ENCODE measurements around the gene DPP6. TPM values are rescaled to one million over a fixed set of nuclear protein-coding genes. Genes with fewer than 3 reads are reported as not detected.

Gene DPP6
- total and polyA plus RNA-seq, 5 donors from 2014 or later: not detected

- Histone ChIP-seq H3K36me3 (ENCODE audit: control insufficient read depth, insufficient read depth, low read length) (no peaks in the 10 kb centered on the region), H3K27me3 (ENCODE audit: control insufficient read depth, insufficient read depth, low read length) (no peaks in the 10 kb centered on the region), H3K4me3 (ENCODE audit: low read depth, low read length) (no peak overlapping the region), H3K4me1 (ENCODE audit: control insufficient read depth, insufficient read depth, low read length, poor library complexity, severe bottlenecking) (no peaks in the 10 kb centered on the region), H3K27ac (ENCODE audit: insufficient read depth, low read length, poor library complexity, severe bottlenecking) (no peak overlapping the region), H3K9me3 (ENCODE audit: control insufficient read depth in 2 of 2, low read length in 2 of 2) (no peaks in the 10 kb centered on the region)
- Mint-ChIP-seq H3K27me3 (no peaks in the 10 kb centered on the region), H3K27ac (no peak overlapping the region), H3K4me3 (no peak overlapping the region), H3K36me3 (no peaks in the 10 kb centered on the region), H3K9me3 (peaks cover 0 to 10% (median 4%) of the 10 kb centered on the region in 7 donors), H3K4me1 (no peaks in the 10 kb centered on the region)
- ATAC-seq (ENCODE audit: low read depth in 2 of 2) (no peak), DNase-seq (no peak)
These were observed 235.2 kb downstream of the DPP6 start for GRCh38 chr7:154287356-154287755.

- Mint-ChIP-seq H3K9me3 (peaks cover 0 to 10% (median 4%) of the 10 kb centered on the region in 7 donors), H3K36me3 (no peaks in the 10 kb centered on the region), H3K4me3 (no peak overlapping the region), H3K27me3 (no peaks in the 10 kb centered on the region), H3K27ac (no peak overlapping the region), H3K4me1 (no peaks in the 10 kb centered on the region)
- H3K4me3 ChIP-seq (ENCODE audit: low read depth, low read length): no peak overlapping the region
- H3K27me3 ChIP-seq (ENCODE audit: control insufficient read depth, insufficient read depth, low read length): no peaks in the 10 kb centered on the region
- no peak overlapping the region for H3K27ac ChIP-seq (ENCODE audit: insufficient read depth, low read length, poor library complexity, severe bottlenecking)
- H3K9me3 ChIP-seq (ENCODE audit: control insufficient read depth in 2 of 2, low read length in 2 of 2): no peaks in the 10 kb centered on the region
- no peaks in the 10 kb centered on the region for H3K4me1 ChIP-seq (ENCODE audit: control insufficient read depth, insufficient read depth, low read length, poor library complexity, severe bottlenecking)
- DNase-seq (no peak), ATAC-seq (ENCODE audit: low read depth in 2 of 2) (no peak)
- H3K36me3 ChIP-seq (ENCODE audit: control insufficient read depth, insufficient read depth, low read length): no peaks in the 10 kb centered on the region
These were observed 236.9 kb downstream of the DPP6 start for GRCh38 chr7:154289119-154289518.

- H3K27ac Mint-ChIP-seq: no peak overlapping the region
- DNase-seq (no peak), ATAC-seq (ENCODE audit: low read depth in 2 of 2) (no peak)
- H3K4me1 ChIP-seq (ENCODE audit: control insufficient read depth, insufficient read depth, low read length, poor library complexity, severe bottlenecking): no peaks in the 10 kb centered on the region
- H3K36me3 ChIP-seq (ENCODE audit: control insufficient read depth, insufficient read depth, low read length): no peaks in the 10 kb centered on the region
- H3K27me3 Mint-ChIP-seq: no peaks in the 10 kb centered on the region
- no peak overlapping the region for H3K4me3 Mint-ChIP-seq
- H3K4me1 Mint-ChIP-seq: no peaks in the 10 kb centered on the region
- no peaks in the 10 kb centered on the region for H3K27me3 ChIP-seq (ENCODE audit: control insufficient read depth, insufficient read depth, low read length)
- H3K36me3 Mint-ChIP-seq: no peaks in the 10 kb centered on the region
- no peak overlapping the region for H3K27ac ChIP-seq (ENCODE audit: insufficient read depth, low read length, poor library complexity, severe bottlenecking)
- peaks cover 0 to 12% (median 2%) of the 10 kb centered on the region in 7 donors for H3K9me3 Mint-ChIP-seq
- H3K4me3 ChIP-seq (ENCODE audit: low read depth, low read length): no peak overlapping the region
- no peaks in the 10 kb centered on the region for H3K9me3 ChIP-seq (ENCODE audit: control insufficient read depth in 2 of 2, low read length in 2 of 2)
These were observed 244.2 kb downstream of the DPP6 start for GRCh38 chr7:154296443-154296842.

GRCh38 chr7:154299736-154300135 is 247.5 kb downstream of the DPP6 start:
- no peaks in the 10 kb centered on the region for H3K9me3 ChIP-seq (ENCODE audit: control insufficient read depth in 2 of 2, low read length in 2 of 2)
- DNase-seq: no peak

GRCh38 chr7:154302380-154302779 is 250.2 kb downstream of the DPP6 start:
- Mint-ChIP-seq H3K9me3 (peaks cover 0 to 5% (median 2%) of the 10 kb centered on the region in 7 donors), H3K27me3 (no peaks in the 10 kb centered on the region), H3K4me1 (no peaks in the 10 kb centered on the region), H3K4me3 (no peak overlapping the region), H3K36me3 (no peaks in the 10 kb centered on the region), H3K27ac (no peak overlapping the region)
- Histone ChIP-seq H3K9me3 (ENCODE audit: control insufficient read depth in 2 of 2, low read length in 2 of 2) (no peaks in the 10 kb centered on the region), H3K4me1 (ENCODE audit: control insufficient read depth, insufficient read depth, low read length, poor library complexity, severe bottlenecking) (no peaks in the 10 kb centered on the region), H3K4me3 (ENCODE audit: low read depth, low read length) (no peak overlapping the region), H3K27me3 (ENCODE audit: control insufficient read depth, insufficient read depth, low read length) (no peaks in the 10 kb centered on the region), H3K36me3 (ENCODE audit: control insufficient read depth, insufficient read depth, low read length) (no peaks in the 10 kb centered on the region), H3K27ac (ENCODE audit: insufficient read depth, low read length, poor library complexity, severe bottlenecking) (no peak overlapping the region)
- DNase-seq (no peak), ATAC-seq (ENCODE audit: low read depth in 2 of 2) (no peak)

More at GRCh38 chr7:154299736-154300135, 247.5 kb downstream of the DPP6 start:
- no peaks in the 10 kb centered on the region for H3K4me1 Mint-ChIP-seq
- no peaks in the 10 kb centered on the region for H3K27me3 Mint-ChIP-seq
- Histone ChIP-seq H3K27me3 (ENCODE audit: control insufficient read depth, insufficient read depth, low read length) (no peaks in the 10 kb centered on the region), H3K27ac (ENCODE audit: insufficient read depth, low read length, poor library complexity, severe bottlenecking) (no peak overlapping the region), H3K4me1 (ENCODE audit: control insufficient read depth, insufficient read depth, low read length, poor library complexity, severe bottlenecking) (no peaks in the 10 kb centered on the region), H3K36me3 (ENCODE audit: control insufficient read depth, insufficient read depth, low read length) (no peaks in the 10 kb centered on the region), H3K4me3 (ENCODE audit: low read depth, low read length) (no peak overlapping the region)
- H3K27ac Mint-ChIP-seq: no peak overlapping the region
- no peak overlapping the region for H3K4me3 Mint-ChIP-seq
- H3K36me3 Mint-ChIP-seq: no peaks in the 10 kb centered on the region
- peaks cover 0 to 5% (median 2%) of the 10 kb centered on the region in 7 donors for H3K9me3 Mint-ChIP-seq
- no peak for ATAC-seq (ENCODE audit: low read depth in 2 of 2)

DNA sequence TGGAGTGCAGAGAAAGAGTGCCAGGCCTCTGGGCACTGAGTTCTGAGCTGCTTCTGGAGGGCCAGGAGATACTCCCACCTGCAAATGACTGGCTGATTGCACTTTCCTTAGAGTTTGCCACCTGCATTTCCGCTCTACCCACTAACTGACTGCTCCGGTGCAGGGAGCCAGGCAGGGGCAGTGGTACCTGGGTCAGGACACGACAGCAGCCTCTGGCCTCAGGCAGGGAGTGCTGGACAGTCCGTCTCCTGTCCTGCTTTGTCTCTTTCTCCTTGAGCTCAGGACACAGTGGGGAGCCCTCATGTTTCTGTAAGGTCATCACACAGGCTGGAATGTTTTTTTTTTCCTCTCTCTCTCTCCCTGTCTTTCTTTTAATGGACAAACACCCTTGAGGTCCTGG is 252.0 kb downstream of the DPP6 start:
- H3K27ac Mint-ChIP-seq: no peak overlapping the region
- H3K4me1 Mint-ChIP-seq: no peaks in the 10 kb centered on the region
- Histone ChIP-seq H3K36me3 (ENCODE audit: control insufficient read depth, insufficient read depth, low read length) (no peaks in the 10 kb centered on the region), H3K9me3 (ENCODE audit: control insufficient read depth in 2 of 2, low read length in 2 of 2) (no peaks in the 10 kb centered on the region), H3K27me3 (ENCODE audit: control insufficient read depth, insufficient read depth, low read length) (no peaks in the 10 kb centered on the region), H3K27ac (ENCODE audit: insufficient read depth, low read length, poor library complexity, severe bottlenecking) (no peak overlapping the region), H3K4me1 (ENCODE audit: control insufficient read depth, insufficient read depth, low read length, poor library complexity, severe bottlenecking) (no peaks in the 10 kb centered on the region), H3K4me3 (ENCODE audit: low read depth, low read length) (no peak overlapping the region)
- no peak for ATAC-seq (ENCODE audit: low read depth in 2 of 2)
- H3K4me3 Mint-ChIP-seq: no peak overlapping the region
- H3K9me3 Mint-ChIP-seq: peaks cover 0 to 5% (median 1%) of the 10 kb centered on the region in 7 donors
- H3K27me3 Mint-ChIP-seq: no peaks in the 10 kb centered on the region
- no peak for DNase-seq
- H3K36me3 Mint-ChIP-seq: no peaks in the 10 kb centered on the region

DNA sequence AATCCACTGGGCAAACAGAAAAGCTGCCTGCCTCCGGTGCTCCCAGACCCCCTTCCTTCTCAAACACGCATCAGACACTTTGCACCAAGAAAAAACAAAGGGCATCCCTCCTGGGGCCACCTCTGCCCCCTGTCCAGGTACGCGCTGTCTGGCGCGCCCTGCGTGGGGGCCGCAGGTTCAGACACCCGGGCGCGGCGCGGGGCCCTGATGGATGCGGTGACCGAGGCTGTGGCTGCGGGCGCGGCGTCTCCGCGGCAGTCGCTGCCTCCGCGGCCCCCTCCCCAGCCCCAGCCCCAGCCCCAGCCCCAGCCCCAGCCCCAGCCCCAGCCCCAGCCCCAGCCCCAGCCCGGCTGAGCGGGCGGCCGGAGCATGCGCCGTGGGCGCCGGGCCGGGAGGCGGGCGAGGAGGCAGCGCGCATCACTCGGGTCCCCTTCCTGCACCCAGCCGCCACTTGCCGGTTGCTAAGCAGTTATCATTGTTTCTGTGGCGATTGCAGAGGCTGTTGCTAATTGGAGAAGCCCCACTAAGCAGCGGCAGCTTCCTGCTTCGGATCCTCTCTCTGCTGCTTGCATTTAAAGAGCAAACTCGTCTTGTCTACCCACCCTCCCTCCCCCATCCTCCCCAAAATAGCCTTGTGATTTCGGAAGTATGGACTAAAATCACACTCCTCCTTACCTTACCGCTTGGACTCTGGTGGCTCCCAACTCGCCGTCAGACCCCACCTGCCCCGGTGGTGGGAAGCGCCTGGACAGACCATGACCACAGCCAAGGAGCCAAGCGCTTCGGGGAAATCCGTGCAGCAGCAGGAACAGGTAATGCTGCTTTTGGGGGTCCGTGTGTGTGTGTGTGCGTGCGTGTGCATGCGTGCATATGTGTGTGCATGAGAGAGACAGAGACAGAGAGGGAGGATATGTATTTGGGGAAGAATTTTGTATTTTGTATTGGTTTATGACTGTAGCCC is 252.8 kb downstream of the DPP6 start:
- Histone ChIP-seq H3K27ac (ENCODE audit: insufficient read depth, low read length, poor library complexity, severe bottlenecking) (no peak overlapping the region), H3K4me1 (ENCODE audit: control insufficient read depth, insufficient read depth, low read length, poor library complexity, severe bottlenecking) (no peaks in the 10 kb centered on the region), H3K36me3 (ENCODE audit: control insufficient read depth, insufficient read depth, low read length) (no peaks in the 10 kb centered on the region), H3K27me3 (ENCODE audit: control insufficient read depth, insufficient read depth, low read length) (no peaks in the 10 kb centered on the region), H3K4me3 (ENCODE audit: low read depth, low read length) (no peak overlapping the region), H3K9me3 (ENCODE audit: control insufficient read depth in 2 of 2, low read length in 2 of 2) (no peaks in the 10 kb centered on the region)
- Mint-ChIP-seq H3K4me3 (no peak overlapping the region), H3K27ac (no peak overlapping the region), H3K36me3 (no peaks in the 10 kb centered on the region), H3K9me3 (peaks cover 0 to 5% (median 2%) of the 10 kb centered on the region in 7 donors), H3K27me3 (no peaks in the 10 kb centered on the region), H3K4me1 (no peaks in the 10 kb centered on the region)
- ATAC-seq (ENCODE audit: low read depth in 2 of 2) (no peak), DNase-seq (no peak)

- DNase-seq (no peak), ATAC-seq (ENCODE audit: low read depth in 2 of 2) (no peak)
- Histone ChIP-seq H3K4me1 (ENCODE audit: control insufficient read depth, insufficient read depth, low read length, poor library complexity, severe bottlenecking) (no peaks in the 10 kb centered on the region), H3K4me3 (ENCODE audit: low read depth, low read length) (no peak overlapping the region), H3K27me3 (ENCODE audit: control insufficient read depth, insufficient read depth, low read length) (no peaks in the 10 kb centered on the region), H3K36me3 (ENCODE audit: control insufficient read depth, insufficient read depth, low read length) (no peaks in the 10 kb centered on the region), H3K27ac (ENCODE audit: insufficient read depth, low read length, poor library complexity, severe bottlenecking) (no peak overlapping the region), H3K9me3 (ENCODE audit: control insufficient read depth in 2 of 2, low read length in 2 of 2) (no peaks in the 10 kb centered on the region)
- Mint-ChIP-seq H3K4me1 (no peaks in the 10 kb centered on the region), H3K27me3 (no peaks in the 10 kb centered on the region), H3K27ac (no peak overlapping the region), H3K36me3 (no peaks in the 10 kb centered on the region), H3K9me3 (peaks cover 0 to 4% (median 2%) of the 10 kb centered on the region in 7 donors), H3K4me3 (no peak overlapping the region)
These were observed 253.8 kb downstream of the DPP6 start for GRCh38 chr7:154306036-154306435.
